Measurements from ENCODE around the gene DMAC2.

GRCh38 chr19:41443813-41444455 is 4.2 kb upstream of the DMAC2 start:
- no peak for TF ChIP-seq EZH2 (IDR thresholded peaks at IDR 0.05; ENCODE audit: borderline replicate concordance, low read depth, low read length, severe bottlenecking)
- TF ChIP-seq CTCF (IDR thresholded peaks at IDR 0.05; ENCODE audit: borderline replicate concordance, extremely low read depth, low read length, poor library complexity, severe bottlenecking), result no peak
